ENCODE data around the gene ST14.
"Not testable (repeated sequence)": the region's sequence is repeated elsewhere in the genome, so short reads cannot be mapped to it uniquely, and the experiment has no call there.

ST14 gene

DNA sequence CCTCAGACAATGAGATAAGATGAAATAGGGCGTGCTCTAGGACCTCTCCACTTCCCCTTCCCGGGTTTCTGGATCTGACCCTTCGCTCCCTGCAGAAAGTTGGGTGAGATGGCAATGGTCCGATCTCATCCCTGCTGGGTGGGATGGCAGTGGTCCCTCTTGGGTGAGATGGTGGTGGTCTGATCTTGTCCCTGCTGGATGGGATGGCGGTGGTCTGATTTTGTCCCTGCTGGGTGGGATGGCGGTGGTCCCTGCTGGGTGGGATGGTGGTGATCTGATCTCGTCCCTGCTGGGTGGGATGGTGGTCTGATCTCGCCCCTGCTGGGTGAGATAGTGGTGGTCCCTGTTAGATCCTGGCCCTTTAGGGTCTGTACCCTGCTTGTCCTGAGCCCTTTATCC lies 21.3 kb downstream of the ST14 start:
- H3K4me3 ChIP-seq (ENCODE audit: low read length), result no peak overlapping the region
- DNase-seq (ENCODE audit: low read depth, low spot score), result no peak

GRCh38 chr11:130181295-130182272 lies 22.0 kb downstream of the ST14 start:
- DNase-seq (ENCODE audit: low read depth, low spot score), result no peak
- no peak overlapping the region for H3K4me3 ChIP-seq (ENCODE audit: low read length)

GRCh38 chr11:130183878-130184610 lies 24.5 kb downstream of the ST14 start:
- DNase-seq (ENCODE audit: low read depth, low spot score), result no peak
- no peak overlapping the region for H3K4me3 ChIP-seq (ENCODE audit: low read length)

GRCh38 chr11:130187096-130187495 lies 27.5 kb downstream of the ST14 start:
- no peak overlapping the region for H3K4me3 ChIP-seq (ENCODE audit: low read length)
- no peak for DNase-seq (ENCODE audit: low read depth, low spot score)

DNA sequence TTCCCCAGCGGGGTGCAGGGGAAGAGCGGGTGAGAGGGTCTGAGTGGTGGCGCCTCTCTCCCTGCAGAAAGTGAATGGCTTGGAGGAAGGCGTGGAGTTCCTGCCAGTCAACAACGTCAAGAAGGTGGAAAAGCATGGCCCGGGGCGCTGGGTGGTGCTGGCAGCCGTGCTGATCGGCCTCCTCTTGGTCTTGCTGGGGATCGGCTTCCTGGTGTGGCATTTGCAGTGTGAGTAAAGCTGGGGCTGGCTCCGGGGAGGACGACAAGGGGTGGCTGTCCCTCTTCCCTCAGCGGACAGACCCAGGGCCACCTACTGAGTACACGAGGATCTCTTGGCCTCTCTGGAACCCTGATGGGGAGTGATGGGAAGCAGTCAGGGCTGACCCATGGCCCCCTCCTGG lies 28.5 kb downstream of the ST14 start:
- no peak for DNase-seq (ENCODE audit: low read depth, low spot score)
- no peak overlapping the region for H3K4me3 ChIP-seq (ENCODE audit: low read length)

GRCh38 chr11:130188585-130189347 lies 29.2 kb downstream of the ST14 start:
- no peak for DNase-seq (ENCODE audit: low read depth, low spot score)
- no peak overlapping the region for H3K4me3 ChIP-seq (ENCODE audit: low read length)

- H3K4me3 ChIP-seq (ENCODE audit: low read length), result no peak overlapping the region
- no peak for DNase-seq (ENCODE audit: low read depth, low spot score)
Observed at GRCh38 chr11:130189492-130190210, 30.1 kb downstream of the ST14 start.

DNA sequence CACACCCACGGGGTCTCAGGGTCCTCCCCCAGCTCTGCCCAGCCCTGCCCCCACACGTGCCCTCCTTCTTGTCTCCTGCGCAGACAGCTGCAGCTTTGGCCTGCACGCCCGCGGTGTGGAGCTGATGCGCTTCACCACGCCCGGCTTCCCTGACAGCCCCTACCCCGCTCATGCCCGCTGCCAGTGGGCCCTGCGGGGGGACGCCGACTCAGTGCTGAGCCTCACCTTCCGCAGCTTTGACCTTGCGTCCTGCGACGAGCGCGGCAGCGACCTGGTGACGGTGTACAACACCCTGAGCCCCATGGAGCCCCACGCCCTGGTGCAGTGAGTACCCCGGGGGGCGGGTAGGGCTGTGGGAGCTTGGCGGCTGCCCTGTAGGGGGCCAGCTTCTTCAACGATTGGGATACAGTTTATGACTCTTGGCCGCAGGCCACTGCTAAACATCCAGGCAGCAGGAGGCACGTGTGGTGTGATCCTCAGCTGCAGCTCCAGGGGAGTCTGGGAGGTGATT lies 30.8 kb downstream of the ST14 start:
- no peak overlapping the region for H3K4me3 ChIP-seq (ENCODE audit: low read length)
- no peak for DNase-seq (ENCODE audit: low read depth, low spot score)

DNA sequence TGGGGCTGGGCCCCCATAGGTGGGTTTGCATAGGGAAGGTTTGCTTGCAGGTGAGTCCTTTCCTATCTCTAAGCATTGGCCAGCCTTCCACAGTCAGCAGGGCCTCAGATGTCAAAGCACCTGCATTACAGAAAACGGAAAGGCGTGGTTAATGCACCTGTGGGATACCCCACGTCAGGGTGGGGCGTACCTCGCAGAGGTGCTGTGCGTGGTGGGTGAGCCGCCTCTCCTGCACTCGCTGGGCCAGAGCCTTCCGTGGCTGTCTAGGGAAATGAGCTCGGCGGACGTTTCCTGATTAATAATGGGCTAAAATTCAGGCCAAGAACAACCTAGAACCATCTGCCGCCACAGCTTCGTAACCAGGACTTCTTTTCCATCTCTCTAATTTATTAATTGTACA lies 32.3 kb downstream of the ST14 start:
- H3K4me3 ChIP-seq (ENCODE audit: low read length), result no peak overlapping the region
- DNase-seq (ENCODE audit: low read depth, low spot score), result no peak

- no peak overlapping the region for H3K4me3 ChIP-seq (ENCODE audit: low read length)
- no peak for DNase-seq (ENCODE audit: low read depth, low spot score)
Observed at GRCh38 chr11:130192845-130193267, 33.3 kb downstream of the ST14 start.

- H3K4me3 ChIP-seq (ENCODE audit: low read length); DNase-seq (ENCODE audit: low read depth, low spot score): not testable (repeated sequence)
Observed at GRCh38 chr11:130193551-130193950, 34.0 kb downstream of the ST14 start.

GRCh38 chr11:130194241-130195023 lies 34.9 kb downstream of the ST14 start:
- no peak overlapping the region for H3K4me3 ChIP-seq (ENCODE audit: low read length)
- no peak for DNase-seq (ENCODE audit: low read depth, low spot score)

DNA sequence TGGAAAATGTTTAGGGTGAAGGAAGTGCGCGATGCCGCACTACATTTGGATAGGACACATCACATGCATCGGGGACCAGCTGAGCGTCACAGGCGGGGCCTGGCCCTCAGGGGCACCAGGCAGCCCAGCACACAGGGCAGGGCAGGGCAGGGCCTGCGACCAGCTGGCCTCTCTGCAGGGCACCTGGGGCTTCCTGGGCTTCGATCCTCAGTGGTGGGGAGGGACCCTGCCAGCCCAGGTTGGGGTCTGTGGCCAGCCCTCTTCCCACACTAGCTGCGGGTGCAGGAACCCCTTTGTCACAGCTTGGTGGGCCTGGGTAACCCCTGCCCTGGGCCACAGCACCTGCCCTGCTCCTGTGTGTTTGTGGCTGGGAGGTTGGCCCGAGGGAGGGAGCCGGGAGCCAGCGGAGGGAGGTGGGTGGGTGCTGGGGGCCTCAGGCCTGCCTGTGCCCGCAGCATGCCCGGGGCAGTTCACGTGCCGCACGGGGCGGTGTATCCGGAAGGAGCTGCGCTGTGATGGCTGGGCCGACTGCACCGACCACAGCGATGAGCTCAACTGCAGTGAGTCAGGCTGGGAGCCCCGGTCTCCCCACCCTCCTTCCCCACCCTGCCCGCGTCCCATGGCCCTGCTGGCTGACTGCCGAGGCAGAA lies 37.9 kb downstream of the ST14 start:
- no peak for DNase-seq (ENCODE audit: low read depth, low spot score)
- no peak overlapping the region for H3K4me3 ChIP-seq (ENCODE audit: low read length)

GRCh38 chr11:130198292-130198691 lies 38.7 kb downstream of the ST14 start:
- H3K4me3 ChIP-seq (ENCODE audit: low read length), result no peak overlapping the region
- no peak for DNase-seq (ENCODE audit: low read depth, low spot score)

DNA sequence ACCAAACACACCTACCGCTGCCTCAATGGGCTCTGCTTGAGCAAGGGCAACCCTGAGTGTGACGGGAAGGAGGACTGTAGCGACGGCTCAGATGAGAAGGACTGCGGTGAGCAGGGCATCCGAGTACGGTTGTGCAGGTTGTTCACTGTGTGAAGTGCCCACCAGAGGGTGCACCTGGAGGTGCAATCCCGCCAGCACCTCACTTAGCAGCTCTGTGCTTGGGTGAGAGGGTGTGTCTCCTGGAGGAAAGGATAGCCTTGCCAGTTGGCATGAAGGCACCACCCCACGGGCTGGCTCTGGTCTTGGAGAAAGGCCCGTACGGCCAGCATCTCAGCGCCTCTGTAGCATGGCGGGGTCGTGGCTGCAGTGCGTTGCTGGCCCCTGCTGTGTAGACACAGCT lies 39.4 kb downstream of the ST14 start:
- no peak overlapping the region for H3K4me3 ChIP-seq (ENCODE audit: low read length)
- no peak for DNase-seq (ENCODE audit: low read depth, low spot score)

DNA sequence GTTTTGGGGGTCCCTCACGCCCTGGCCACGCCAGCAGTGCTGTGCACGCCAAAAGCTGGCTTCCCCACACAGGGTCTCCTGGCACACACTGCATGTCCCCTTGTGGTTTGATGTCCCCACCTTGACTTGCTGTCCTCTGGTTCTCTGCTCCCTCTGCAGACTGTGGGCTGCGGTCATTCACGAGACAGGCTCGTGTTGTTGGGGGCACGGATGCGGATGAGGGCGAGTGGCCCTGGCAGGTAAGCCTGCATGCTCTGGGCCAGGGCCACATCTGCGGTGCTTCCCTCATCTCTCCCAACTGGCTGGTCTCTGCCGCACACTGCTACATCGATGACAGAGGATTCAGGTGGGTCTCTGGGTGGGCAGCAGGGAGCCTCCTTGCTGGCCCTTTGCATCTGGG lies 40.2 kb downstream of the ST14 start:
- no peak overlapping the region for H3K4me3 ChIP-seq (ENCODE audit: low read length)
- DNase-seq (ENCODE audit: low read depth, low spot score), result no peak

DNA sequence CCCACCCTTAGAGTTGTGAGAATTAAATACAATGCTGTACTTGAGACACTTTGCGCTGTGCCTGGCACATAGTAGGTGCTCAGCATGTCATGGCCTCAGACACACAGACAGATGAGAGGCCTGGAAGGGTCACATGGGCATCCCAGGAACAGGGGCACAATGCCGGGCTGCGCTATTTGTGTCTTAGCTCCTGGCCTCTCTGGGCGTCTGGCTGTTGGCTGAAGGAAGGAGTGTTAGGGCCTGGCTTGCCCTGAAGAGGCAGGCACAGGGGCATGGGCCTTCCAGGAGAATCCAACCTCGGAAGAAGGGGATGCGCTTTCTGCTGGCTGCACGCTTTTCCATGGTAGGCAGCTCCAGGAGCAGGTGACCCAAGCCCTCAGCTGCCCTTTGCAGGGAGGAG lies 41.4 kb downstream of the ST14 start:
- H3K4me3 ChIP-seq (ENCODE audit: low read length), result no peak overlapping the region
- DNase-seq (ENCODE audit: low read depth, low spot score), result no peak
